Subcutaneous adipose tissue (tissue), 4 donors: Measurements from ENCODE around the gene ANKRD23. TPM values are rescaled to one million over a fixed set of nuclear protein-coding genes. Genes with fewer than 3 reads are reported as not detected.

ENCODE experiments used
- CTCF ChIP-seq: fragments of 450-650 bp; IDR thresholded peaks from one replicate; pipeline ENCODE4 v1.5.1; 2016; ENCODE audit warnings: low read depth, mild to moderate bottlenecking, control low read depth, antibody characterized with exemption, moderate library complexity
- total RNA-seq, 4 donors: library from RNA; depleted of rRNA; stranded (reverse); fragments of >200 nt; gene quantifications; one replicate each; pipeline ENCODE4 v1.1.0, GENCODE V29; 2016

Gene ANKRD23
- total RNA-seq, 4 donors from 2014 or later = 1.7 to 4.3 (median 2.9) TPM; not detected in 1

GRCh38 chr2:96875498-96876268, 31.9 kb upstream of the ANKRD23 start:
- TF ChIP-seq CTCF = no peak

GRCh38 chr2:96874198-96874831, 30.5 kb upstream of the ANKRD23 start:
- no peak for TF ChIP-seq CTCF

- TF ChIP-seq CTCF = no peak
Measured at GRCh38 chr2:96873651-96874096, 29.9 kb upstream of the ANKRD23 start.

GRCh38 chr2:96872591-96873349, 28.9 kb upstream of the ANKRD23 start:
- no peak for TF ChIP-seq CTCF

- TF ChIP-seq CTCF = no peak
Measured at GRCh38 chr2:96870626-96871255, 26.9 kb upstream of the ANKRD23 start.

- no peak for TF ChIP-seq CTCF
Measured at GRCh38 chr2:96869822-96870625, 26.2 kb upstream of the ANKRD23 start, which contains the start of gene SEMA4C. SEMA4C (minus strand) TSS chr2:96870080; CDS start chr2:96867886, 2,194 bp downstream.
